B cell (primary cell): ENCODE measurements around the gene KIAA1614.

Experiments
- CTCF ChIP-seq: fragments of 200-600 bp; IDR thresholded peaks from one replicate; pipeline ENCODE4 v1.8.0; 2022; ENCODE audit warnings: antibody characterized with exemption, mild to moderate bottlenecking
- EZH2 ChIP-seq: IDR thresholded peaks from 2 replicates; pipeline ENCODE4 v1.6.1; 2012; ENCODE audit warnings: borderline replicate concordance, low read depth, mild to moderate bottlenecking, moderate library complexity, low read length; ENCODE audit not compliant: insufficient read depth, poor library complexity, severe bottlenecking

GRCh38 chr1:180907313-180908055 is 5.2 kb upstream of the KIAA1614 start:
- TF ChIP-seq CTCF (no peak), EZH2 (no peak)
